ENCODE measurements around the gene MLLT3. TPM values are rescaled to one million over a fixed set of nuclear protein-coding genes. Genes with fewer than 3 reads are reported as not detected.

The MLLT3 gene
- polyA plus RNA-seq, 1 experiment = 32.5 TPM

DNA sequence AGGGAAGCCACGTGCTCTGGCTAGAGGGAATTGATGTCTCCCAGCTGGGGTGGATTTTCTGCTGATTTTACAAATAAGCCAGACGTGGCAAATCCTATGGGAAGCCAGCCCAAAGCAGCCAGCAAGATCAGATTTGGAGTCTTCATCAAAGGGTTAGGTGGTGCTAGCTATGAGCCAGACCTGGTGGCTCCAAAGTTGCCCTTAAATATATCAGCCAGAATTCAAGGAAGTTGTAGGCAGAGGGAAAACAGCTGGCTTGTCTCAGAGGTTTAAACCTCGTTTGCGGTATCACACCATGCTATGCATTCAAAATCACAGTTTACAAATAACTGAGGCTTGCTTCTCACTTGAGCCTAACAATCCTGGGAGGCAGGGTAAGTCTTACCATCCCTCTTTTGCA is 313.2 kb downstream of the MLLT3 start:
- Histone ChIP-seq H3K27ac (ENCODE audit: low read depth, low read length) (peak overlapping the region; percentile 34), H3K4me3 (ENCODE audit: low read depth, low read length) (no peak overlapping the region), H3K27me3 (ENCODE audit: control insufficient read depth, insufficient read depth, low read length) (no peaks in the 10 kb centered on the region), H3K9me3 (ENCODE audit: control insufficient read depth, insufficient read depth, low read length) (no peaks in the 10 kb centered on the region)
- POLR2A ChIA-PET = interaction anchor here (0.6 to 0.9 kb wide), 2 partner anchors 11 to 489 kb away, joined by 3 read pairs; no protein-coding TSS in a partner anchor
- peak; percentile 24 for DNase-seq (ENCODE audit: low read depth, low spot score)
- CTCF ChIA-PET = no interaction called here
- TF ChIP-seq, protein P1, sequence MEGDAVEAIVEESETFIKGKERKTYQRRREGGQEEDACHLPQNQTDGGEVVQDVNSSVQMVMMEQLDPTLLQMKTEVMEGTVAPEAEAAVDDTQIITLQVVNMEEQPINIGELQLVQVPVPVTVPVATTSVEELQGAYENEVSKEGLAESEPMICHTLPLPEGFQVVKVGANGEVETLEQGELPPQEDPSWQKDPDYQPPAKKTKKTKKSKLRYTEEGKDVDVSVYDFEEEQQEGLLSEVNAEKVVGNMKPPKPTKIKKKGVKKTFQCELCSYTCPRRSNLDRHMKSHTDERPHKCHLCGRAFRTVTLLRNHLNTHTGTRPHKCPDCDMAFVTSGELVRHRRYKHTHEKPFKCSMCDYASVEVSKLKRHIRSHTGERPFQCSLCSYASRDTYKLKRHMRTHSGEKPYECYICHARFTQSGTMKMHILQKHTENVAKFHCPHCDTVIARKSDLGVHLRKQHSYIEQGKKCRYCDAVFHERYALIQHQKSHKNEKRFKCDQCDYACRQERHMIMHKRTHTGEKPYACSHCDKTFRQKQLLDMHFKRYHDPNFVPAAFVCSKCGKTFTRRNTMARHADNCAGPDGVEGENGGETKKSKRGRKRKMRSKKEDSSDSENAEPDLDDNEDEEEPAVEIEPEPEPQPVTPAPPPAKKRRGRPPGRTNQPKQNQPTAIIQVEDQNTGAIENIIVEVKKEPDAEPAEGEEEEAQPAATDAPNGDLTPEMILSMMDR (IDR thresholded peaks at IDR 0.05; ENCODE audit: low read depth, low read length) = no peak

DNA sequence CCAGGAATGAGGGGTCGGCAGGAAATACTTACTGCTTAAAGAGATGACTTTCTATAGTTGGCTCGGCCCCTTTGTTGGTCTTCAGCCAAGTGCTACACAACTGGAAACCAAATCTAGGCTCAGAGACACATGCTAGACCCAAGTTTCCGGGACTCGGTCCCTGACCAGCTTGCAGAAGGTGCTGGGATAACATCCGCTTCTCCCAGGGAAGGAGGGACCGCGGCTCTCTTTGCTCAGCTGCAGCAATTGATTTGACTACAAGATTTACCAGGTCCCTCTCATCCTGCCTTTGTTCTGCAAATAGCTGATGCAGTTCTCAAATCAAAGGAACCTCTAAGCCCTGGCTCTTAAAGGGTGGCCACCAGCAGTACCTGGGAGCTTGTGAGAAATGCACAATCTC is 314.7 kb downstream of the MLLT3 start:
- POLR2A ChIA-PET = no interaction called here
- CTCF ChIA-PET = no interaction called here
- TF ChIP-seq, protein P1 (IDR thresholded peaks at IDR 0.05; ENCODE audit: low read depth, low read length) = no peak
- Histone ChIP-seq H3K27ac (ENCODE audit: low read depth, low read length) (no peak overlapping the region), H3K9me3 (ENCODE audit: control insufficient read depth, insufficient read depth, low read length) (no peaks in the 10 kb centered on the region), H3K4me3 (ENCODE audit: low read depth, low read length) (no peak overlapping the region), H3K27me3 (ENCODE audit: control insufficient read depth, insufficient read depth, low read length) (no peaks in the 10 kb centered on the region)
- no peak for DNase-seq (ENCODE audit: low read depth, low spot score)

DNA sequence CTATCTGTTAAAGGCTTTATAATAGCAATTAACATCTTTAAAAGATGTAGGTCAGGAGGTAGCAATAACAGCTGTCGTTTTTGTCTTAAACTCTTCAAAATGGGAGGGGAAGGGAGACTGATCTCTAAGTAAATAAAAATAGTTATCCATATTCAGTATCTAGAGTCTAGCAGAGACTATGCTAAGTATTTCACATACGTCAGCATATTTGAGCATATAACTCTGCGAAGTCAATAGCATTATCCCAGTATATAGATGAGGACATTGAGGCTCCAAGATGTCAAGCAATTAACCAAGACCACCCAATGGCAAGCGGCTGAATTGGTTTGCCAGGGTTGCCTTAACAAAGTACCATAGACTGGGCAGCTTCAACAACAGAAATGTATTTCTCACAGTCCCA is 316.8 kb downstream of the MLLT3 start:
- POLR2A ChIA-PET = no interaction called here
- Histone ChIP-seq H3K4me3 (ENCODE audit: low read depth, low read length) (no peak overlapping the region), H3K27ac (ENCODE audit: low read depth, low read length) (no peak overlapping the region), H3K27me3 (ENCODE audit: control insufficient read depth, insufficient read depth, low read length) (no peaks in the 10 kb centered on the region), H3K9me3 (ENCODE audit: control insufficient read depth, insufficient read depth, low read length) (no peaks in the 10 kb centered on the region)
- CTCF ChIA-PET = no interaction called here
- DNase-seq (ENCODE audit: low read depth, low spot score) = no peak
- TF ChIP-seq, protein P1 (IDR thresholded peaks at IDR 0.05; ENCODE audit: low read depth, low read length) = no peak

DNA sequence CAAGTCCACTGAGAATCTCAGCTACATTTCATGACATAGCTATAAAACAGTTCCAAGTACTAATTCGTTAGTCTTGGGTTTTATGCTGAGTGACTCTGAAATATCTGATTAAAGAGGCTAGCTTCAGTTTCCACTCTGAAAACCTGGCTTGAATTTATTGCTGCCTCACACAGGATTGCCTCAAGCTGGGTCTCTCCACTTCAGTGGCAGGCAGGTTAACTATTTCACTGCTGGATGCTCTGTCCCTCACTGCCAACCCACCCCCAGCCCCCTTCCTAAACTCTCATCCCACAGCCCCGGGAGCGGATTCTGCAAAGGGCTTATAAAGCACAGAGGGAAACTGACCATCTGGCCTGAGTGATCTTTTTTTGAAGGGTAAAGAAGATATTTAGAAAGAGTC is 318.3 kb downstream of the MLLT3 start:
- CTCF ChIA-PET = no interaction called here
- Histone ChIP-seq H3K9me3 (ENCODE audit: control insufficient read depth, insufficient read depth, low read length) (no peaks in the 10 kb centered on the region), H3K4me3 (ENCODE audit: low read depth, low read length) (no peak overlapping the region), H3K27me3 (ENCODE audit: control insufficient read depth, insufficient read depth, low read length) (no peaks in the 10 kb centered on the region), H3K27ac (ENCODE audit: low read depth, low read length) (no peak overlapping the region)
- no peak for DNase-seq (ENCODE audit: low read depth, low spot score)
- TF ChIP-seq, protein P1 (IDR thresholded peaks at IDR 0.05; ENCODE audit: low read depth, low read length) = no peak
- POLR2A ChIA-PET = no interaction called here

DNA sequence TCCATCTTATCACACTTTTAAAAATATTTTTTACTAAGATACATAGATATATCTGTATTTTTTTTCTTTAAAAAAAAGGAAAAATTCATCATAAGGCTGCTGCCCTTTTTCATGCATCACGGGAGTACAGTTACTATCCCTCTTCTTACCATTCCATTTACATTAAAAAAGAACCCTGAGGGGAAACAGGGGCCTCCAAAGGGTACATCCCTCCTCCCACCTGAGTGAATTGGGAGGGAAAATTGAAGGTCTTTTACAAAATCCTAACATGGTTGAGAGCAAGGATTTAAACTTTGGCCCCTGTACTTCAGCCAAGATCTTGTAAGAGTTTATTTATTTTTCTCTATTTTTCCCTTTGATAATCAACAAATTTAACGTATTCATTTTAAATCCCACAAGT is 319.2 kb downstream of the MLLT3 start:
- ChIA-PET POLR2A (no interaction called here), CTCF (no interaction called here)
- Histone ChIP-seq H3K27me3 (ENCODE audit: control insufficient read depth, insufficient read depth, low read length) (no peaks in the 10 kb centered on the region), H3K27ac (ENCODE audit: low read depth, low read length) (no peak overlapping the region), H3K4me3 (ENCODE audit: low read depth, low read length) (no peak overlapping the region), H3K9me3 (ENCODE audit: control insufficient read depth, insufficient read depth, low read length) (no peaks in the 10 kb centered on the region)
- DNase-seq (ENCODE audit: low read depth, low spot score) = no peak
- TF ChIP-seq, protein P1 (IDR thresholded peaks at IDR 0.05; ENCODE audit: low read depth, low read length) = no peak

Data from AG04450 (cell line).